Posterior vena cava (tissue), 2 donors: Measurements from ENCODE around the gene CNDP2. TPM values are rescaled to one million over a fixed set of nuclear protein-coding genes. Genes with fewer than 3 reads are reported as not detected.

ENCODE experiments used
- DNase-seq: peaks from one replicate; pipeline ENCODE4 v3.0.0-alpha.2; 2020; ENCODE audit warnings: low spot score
- intact Hi-C, 2 donors: fragments of 100-400 bp; cut with DNase I; formaldehyde crosslinking; loops; one replicate each; pipeline versions ENCODE4 v1.14.1 to v1.14.2; 2022 to 2023
- long read RNA-seq, 2 donors: library from polyadenylated mRNA; unstranded; transcript quantifications; one replicate each; pipeline ENCODE4 v2.0.0, GENCODE V29; 2020 to 2021
- total RNA-seq, 2 donors: library from RNA; stranded (reverse); fragmentation: NEBNext Ultra II Directional; extraction: Animal tissue kit (Norgen Biotek cat#: 25700); gene quantifications; one replicate each; pipeline ENCODE4 v1.2.1, GENCODE V29; 2021
- donor health status: DM: yes; HTN: yes; CAD: no.
- donor health status: DM: yes; HTN: yes; CAD: no.

Gene CNDP2
- total RNA-seq: 10 to 100 TPM; 73.5 to 75.0 TPM
- long read RNA-seq, donor 1, full-length matches to known transcripts: 22 of 37 reads
- long read RNA-seq, donor 1, partial matches to known transcripts: 12 of 37 reads
- long read RNA-seq, donor 1, other reads (novel, unspliced or antisense): 3 of 37 reads
- long read RNA-seq, donor 2, full-length matches to known transcripts: 96 of 141 reads
- long read RNA-seq, donor 2, partial matches to known transcripts: 32 of 141 reads
- long read RNA-seq, donor 2, other reads (novel, unspliced or antisense): 13 of 141 reads

GRCh38 chr18:74495581-74496507 is at the start of gene CNDP2:
TSS of gene CNDP2 (plus strand) at chr18:74496363. CDS start at chr18:74499974, 3,611 bp downstream.
- intact Hi-C loops: loop anchor here in 1 of 2 donors (5.0 kb wide), 1 partner anchor 101 kb away; the partner anchor contains the start of gene ZNF407
- peak; percentile 100 for DNase-seq

- intact Hi-C loops: no loop called here
- DNase-seq: peak; percentile 79
Observed at GRCh38 chr18:74446631-74447403, 49.3 kb upstream of the CNDP2 start.

- intact Hi-C loops: no loop called here
- no peak for DNase-seq
Observed at GRCh38 chr18:74447404-74448152, 48.6 kb upstream of the CNDP2 start.

- intact Hi-C loops: loop anchor here in 1 of 2 donors (5.0 kb wide), 1 partner anchor 642 kb away; no protein-coding TSS in a partner anchor
- no peak for DNase-seq
Observed at GRCh38 chr18:74450626-74451025, 45.5 kb upstream of the CNDP2 start.

- intact Hi-C loops: loop anchor here in 1 of 2 donors (5.0 kb wide), 1 partner anchor 641 kb away; no protein-coding TSS in a partner anchor
- no peak for DNase-seq
Observed at GRCh38 chr18:74451148-74451547, 45.0 kb upstream of the CNDP2 start.

GRCh38 chr18:74453016-74453566 is 43.1 kb upstream of the CNDP2 start:
- DNase-seq: no peak
- intact Hi-C loops: loop anchor here in 1 of 2 donors (2.0 to 5.0 kb wide), 2 partner anchors 72 to 639 kb away; no protein-coding TSS in a partner anchor

GRCh38 chr18:74453642-74454198 is 42.4 kb upstream of the CNDP2 start:
- DNase-seq: no peak
- intact Hi-C loops: loop anchor here in 1 of 2 donors (2.0 to 5.0 kb wide), 2 partner anchors 71 to 639 kb away; no protein-coding TSS in a partner anchor

- intact Hi-C loops: loop anchor here in 1 of 2 donors (5.0 kb wide), 1 partner anchor 638 kb away; no protein-coding TSS in a partner anchor
- no peak for DNase-seq
Observed at GRCh38 chr18:74454279-74454751, 41.8 kb upstream of the CNDP2 start.

GRCh38 chr18:74455386-74455785 is 40.8 kb upstream of the CNDP2 start:
- no peak for DNase-seq
- intact Hi-C loops: no loop called here

GRCh38 chr18:74456017-74456348 is 40.2 kb upstream of the CNDP2 start:
- DNase-seq: no peak
- intact Hi-C loops: no loop called here

GRCh38 chr18:74456349-74457042 is 39.7 kb upstream of the CNDP2 start:
- DNase-seq: no peak
- intact Hi-C loops: no loop called here

- intact Hi-C loops: no loop called here
- DNase-seq: no peak
Observed at GRCh38 chr18:74457043-74457724, 39.0 kb upstream of the CNDP2 start, which contains the start of gene DIPK1C. TSS of gene DIPK1C (minus strand) at chr18:74457308. CDS start at chr18:74457259, 49 bp downstream.

- intact Hi-C loops: no loop called here
- DNase-seq: no peak
Observed at GRCh38 chr18:74457725-74458421, 38.3 kb upstream of the CNDP2 start.

GRCh38 chr18:74459889-74460288 is 36.3 kb upstream of the CNDP2 start:
- no peak for DNase-seq

GRCh38 chr18:74460825-74461224 is 35.3 kb upstream of the CNDP2 start:
- intact Hi-C loops: no loop called here
- no peak for DNase-seq

More at GRCh38 chr18:74459889-74460288, 36.3 kb upstream of the CNDP2 start:
- intact Hi-C loops: no loop called here

GRCh38 chr18:74463254-74463653 is 32.9 kb upstream of the CNDP2 start:
- intact Hi-C loops: no loop called here
- DNase-seq: no peak
